GM18868 (cell line): ENCODE data around the gene LDLRAD2.
"Not testable (repeated sequence)": the region's sequence is repeated elsewhere in the genome, so short reads cannot be mapped to it uniquely, and the experiment has no call there.

ENCODE experiments used
- ATAC-seq: cut with Tn5 transposase; IDR thresholded peaks from one replicate; pipeline ENCODE4 v1.9.1; 2021; ENCODE audit warnings: mild to moderate bottlenecking, moderate library complexity; ENCODE audit not compliant: unreplicated experiment

The LDLRAD2 gene

DNA sequence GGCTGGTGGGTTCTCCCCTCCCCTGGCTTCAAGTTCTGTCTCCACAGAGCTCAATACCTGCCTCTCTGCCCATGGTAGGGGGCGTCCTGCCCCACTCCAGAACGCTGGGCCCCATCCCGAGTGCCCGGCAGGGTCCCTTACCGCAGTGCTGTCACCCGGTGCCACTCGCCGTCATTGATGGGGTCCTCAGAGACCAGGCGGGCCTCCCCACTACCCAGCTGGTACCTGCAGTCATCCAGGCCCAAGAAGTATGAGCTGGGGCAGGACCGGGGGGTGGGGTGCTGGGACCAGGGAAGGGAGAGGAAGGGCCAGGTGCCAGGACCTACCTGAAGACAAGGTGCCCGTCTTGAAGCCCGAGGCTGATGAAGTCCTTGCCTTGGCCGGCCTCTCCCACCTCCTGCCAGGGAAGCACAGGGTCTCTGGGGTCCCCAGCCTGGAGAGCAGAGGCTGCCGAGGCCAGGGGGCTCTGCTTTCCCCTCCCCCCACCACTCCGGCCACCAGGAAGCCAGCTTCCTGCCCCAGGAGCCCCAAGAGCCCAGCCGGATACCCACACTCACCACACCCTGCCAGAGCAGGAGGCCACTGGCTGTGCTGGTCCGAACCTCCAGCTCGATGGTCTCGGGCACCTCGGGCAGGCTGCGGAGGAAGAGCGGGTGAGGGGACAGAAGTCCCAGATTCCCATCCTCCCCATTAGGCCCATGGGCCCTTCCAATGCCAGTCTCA is 12.1 kb downstream of the LDLRAD2 start:
- ATAC-seq: no peak

- no peak for ATAC-seq
These were observed 12.9 kb downstream of the LDLRAD2 start for GRCh38 chr1:21824926-21825325.

GRCh38 chr1:21825393-21825792 is 13.3 kb downstream of the LDLRAD2 start:
- no peak for ATAC-seq

GRCh38 chr1:21826694-21827093 is 14.6 kb downstream of the LDLRAD2 start:
- ATAC-seq: not testable (repeated sequence)

DNA sequence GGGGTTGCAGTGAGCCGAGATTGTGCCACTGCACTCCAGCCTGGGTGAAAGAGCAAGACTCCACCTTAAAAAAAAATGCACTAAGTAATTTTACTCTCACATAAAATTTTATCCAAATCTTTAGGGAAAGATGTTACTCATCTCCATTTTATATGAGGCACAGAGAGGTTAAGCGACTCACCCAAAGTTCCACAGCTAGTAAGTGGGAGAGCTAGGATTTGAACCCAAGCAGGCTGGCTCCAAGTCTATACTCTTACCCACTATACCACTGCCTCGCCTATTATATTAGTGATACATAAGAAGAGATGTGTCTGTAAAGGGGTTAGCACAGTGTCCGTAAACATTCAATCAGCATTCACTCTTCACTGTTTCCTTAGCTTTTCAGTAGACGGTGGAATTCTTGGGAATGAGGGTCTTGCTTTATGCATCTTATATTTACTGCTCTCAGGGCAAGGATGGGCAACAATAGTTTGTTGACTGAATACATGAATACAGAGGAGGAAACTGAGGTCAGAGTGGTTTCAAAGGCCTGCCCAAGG is 15.1 kb downstream of the LDLRAD2 start:
- ATAC-seq: no peak

DNA sequence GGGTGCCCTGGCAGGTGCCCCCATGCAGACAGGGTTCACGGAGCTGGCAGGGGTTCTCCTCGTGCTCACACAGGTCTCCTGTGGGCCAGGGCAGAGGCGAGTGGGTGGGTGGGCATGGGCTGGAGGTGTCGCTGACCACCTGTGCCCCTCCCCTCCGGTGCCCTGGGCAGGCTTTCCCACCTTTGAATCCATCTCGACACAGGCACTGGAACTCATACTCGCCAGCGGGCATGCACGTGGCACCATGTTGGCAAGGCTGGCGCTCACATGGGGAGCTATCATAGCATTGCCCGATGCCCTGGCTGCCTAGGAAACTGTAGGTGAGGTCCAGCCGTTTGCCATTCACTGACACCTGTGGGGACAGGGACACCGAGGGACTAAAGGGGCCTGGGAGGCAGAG is 16.0 kb downstream of the LDLRAD2 start:
- no peak for ATAC-seq

- ATAC-seq: no peak
These were observed 16.6 kb downstream of the LDLRAD2 start for GRCh38 chr1:21828506-21829210.

DNA sequence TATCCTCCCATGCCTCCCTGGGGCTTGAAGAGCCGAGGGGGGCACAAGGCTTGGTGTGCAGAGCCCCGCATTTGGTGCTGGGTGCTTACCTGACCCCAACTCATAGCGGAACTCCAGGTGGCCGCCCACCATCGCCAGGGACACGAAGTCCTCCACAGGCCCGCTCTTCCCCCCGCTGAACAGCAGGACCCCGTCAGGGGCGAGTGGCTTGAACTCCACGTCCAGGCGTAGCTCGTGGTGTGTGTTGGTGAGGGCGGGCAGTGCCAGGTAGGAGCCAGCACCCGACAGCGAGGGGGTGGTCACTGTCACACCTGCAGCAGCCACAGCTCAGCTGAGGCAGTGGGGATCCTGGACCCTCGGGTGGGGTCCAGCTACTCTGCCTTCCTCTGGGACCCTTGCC is 17.2 kb downstream of the LDLRAD2 start:
- ATAC-seq: no peak

DNA sequence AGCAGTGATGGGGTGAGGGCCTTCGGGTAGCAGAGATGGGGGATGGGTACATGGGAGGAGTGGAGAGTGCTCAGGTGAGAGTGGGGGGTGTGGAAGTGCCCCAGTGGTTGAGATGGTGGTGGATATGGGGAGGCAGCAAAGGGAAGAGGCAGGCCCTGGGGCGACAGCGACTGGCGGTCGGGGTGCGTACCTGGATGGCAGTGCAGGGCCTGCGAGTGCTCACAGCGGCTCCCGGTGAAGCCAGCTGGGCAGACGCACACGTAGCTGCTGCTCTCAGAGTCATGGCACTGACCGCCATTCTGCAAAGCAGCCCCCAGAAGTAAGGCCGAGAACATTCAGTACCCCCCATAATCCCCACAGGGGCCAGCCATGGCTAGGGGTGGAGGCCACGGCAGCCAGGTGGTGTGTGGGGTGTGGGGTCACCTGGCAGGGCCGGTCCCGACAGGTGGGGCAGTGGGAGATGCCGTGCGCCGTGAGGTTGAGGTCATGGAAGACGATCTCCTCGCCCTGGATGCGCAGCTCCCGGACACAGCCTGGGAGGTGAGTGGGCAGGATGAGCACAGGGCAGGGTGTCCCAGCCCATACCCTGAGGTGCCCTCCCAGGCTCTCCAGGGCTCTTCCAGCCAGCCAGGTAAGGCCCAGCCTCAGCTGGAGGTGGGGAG is 18.9 kb downstream of the LDLRAD2 start:
- ATAC-seq: no peak

- ATAC-seq: no peak
These were observed 19.4 kb downstream of the LDLRAD2 start for GRCh38 chr1:21831454-21831970.

GRCh38 chr1:21833392-21833976 is 21.4 kb downstream of the LDLRAD2 start:
- ATAC-seq: no peak

DNA sequence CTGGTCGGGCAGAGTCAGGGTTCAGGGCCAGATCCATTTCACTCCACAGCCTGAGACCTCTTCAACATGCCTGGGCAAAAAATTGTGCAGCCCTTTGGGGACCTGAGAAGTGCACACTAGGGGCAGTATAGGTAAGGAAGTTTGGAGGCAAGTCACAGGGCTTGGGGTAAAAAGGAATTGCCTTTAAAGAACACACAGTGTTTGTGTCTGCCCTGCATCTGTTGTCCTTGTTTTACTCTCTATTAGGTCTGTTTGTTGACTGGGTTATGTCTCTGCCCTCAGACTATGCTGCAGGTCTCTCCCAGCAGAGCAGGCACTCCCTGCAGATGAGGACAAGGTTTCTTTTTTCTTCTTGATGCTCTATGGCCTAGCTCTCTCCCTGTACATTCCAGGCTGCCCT is 22.0 kb downstream of the LDLRAD2 start:
- ATAC-seq: no peak

DNA sequence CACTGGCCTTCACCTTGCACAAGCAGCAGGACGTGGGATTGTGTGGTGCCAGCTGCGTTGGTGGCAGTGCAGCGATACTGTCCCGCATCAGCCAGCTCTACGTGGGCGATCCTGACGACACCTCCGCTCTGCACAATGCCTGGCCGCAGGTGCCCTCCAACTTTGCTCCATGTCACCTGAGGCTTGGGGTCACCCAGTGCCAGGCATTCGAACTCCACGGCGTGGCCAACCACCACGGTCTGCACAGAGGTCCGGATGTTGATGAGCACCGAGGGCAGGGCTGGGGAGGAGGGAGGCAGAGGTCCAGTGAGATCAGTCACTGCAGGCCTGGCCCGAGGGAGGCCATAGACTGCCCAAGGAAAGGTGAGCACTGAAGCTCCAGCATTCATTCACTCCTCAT is 22.6 kb downstream of the LDLRAD2 start:
- no peak for ATAC-seq

GRCh38 chr1:21836010-21836409 is 23.9 kb downstream of the LDLRAD2 start:
- ATAC-seq: no peak

- no peak for ATAC-seq
These were observed 24.7 kb downstream of the LDLRAD2 start for GRCh38 chr1:21836729-21837128.

DNA sequence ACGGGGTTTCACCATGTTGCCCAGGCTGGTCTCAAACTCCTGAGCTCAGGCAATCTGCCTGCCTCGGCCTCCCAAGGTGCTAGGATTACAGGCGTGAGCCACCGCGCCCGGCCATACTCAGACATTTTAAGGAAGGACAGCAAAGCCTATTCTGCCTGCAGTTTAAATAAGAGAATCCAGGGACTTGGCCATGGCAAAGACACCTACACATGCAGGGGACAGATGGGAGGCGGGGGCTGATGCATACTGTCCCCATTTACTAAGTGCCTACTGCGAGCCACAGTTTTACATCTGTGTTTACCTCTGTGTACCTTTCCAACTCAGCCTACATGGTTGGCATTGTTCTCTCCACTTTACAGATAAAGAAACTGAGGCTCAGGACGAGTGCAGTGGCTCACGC is 25.4 kb downstream of the LDLRAD2 start:
- ATAC-seq: no peak

- ATAC-seq: no peak
These were observed 26.5 kb downstream of the LDLRAD2 start for GRCh38 chr1:21838359-21839157.

GRCh38 chr1:21839337-21840037 is 27.4 kb downstream of the LDLRAD2 start:
- ATAC-seq: no peak

DNA sequence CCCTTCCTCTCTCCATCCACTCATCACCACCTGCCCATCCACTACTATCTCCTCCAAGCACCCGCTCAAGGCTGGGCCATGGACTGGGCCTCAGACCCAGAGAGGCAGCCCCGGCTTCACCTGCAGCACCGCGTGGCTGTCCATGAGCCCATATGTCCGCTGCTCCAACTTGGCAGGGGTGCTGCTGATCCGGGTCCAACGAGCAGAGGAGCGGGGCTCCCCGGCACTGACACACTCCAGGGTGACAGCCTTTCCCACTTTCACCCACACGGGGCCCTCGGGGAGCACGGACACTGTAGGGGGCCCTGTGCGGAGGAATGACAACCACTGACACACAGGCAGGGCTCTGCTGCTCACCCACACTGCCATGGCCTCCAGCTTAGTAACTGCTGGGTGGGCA is 28.9 kb downstream of the LDLRAD2 start:
- no peak for ATAC-seq
